Hepatic stellate cell (primary cell): ENCODE results near the gene CLIC2.
A peak's percentile ranks its signal among the peaks of the same experiment; 100 is the strongest.
"Not testable (repeated sequence)": the region's sequence is repeated elsewhere in the genome, so short reads cannot be mapped to it uniquely, and the experiment has no call there.

ENCODE experiments used
- DNase-seq: peaks from one replicate; pipeline ENCODE4 v3.0.0; 2011; ENCODE audit warnings: low spot score

CLIC2 gene

GRCh38 chrX:155334486-155335336 lies at the start of gene CLIC2:
CLIC2 (minus strand) TSS chrX:155334614; CDS start chrX:155334427, 187 bp downstream.
- no peak for DNase-seq

GRCh38 chrX:155382529-155382967 lies 48.1 kb upstream of the CLIC2 start:
- not testable (repeated sequence) for DNase-seq

GRCh38 chrX:155381843-155382528 lies 47.6 kb upstream of the CLIC2 start, which contains the start of gene F8A2:
F8A2 (plus strand) TSS chrX:155382095; CDS start chrX:155382115, 20 bp downstream.
- DNase-seq = not testable (repeated sequence)

- not testable (repeated sequence) for DNase-seq
These were observed 45.4 kb upstream of the CLIC2 start for GRCh38 chrX:155379802-155380201.

GRCh38 chrX:155373777-155374458 lies 39.5 kb upstream of the CLIC2 start:
- DNase-seq = not testable (repeated sequence)

- not testable (repeated sequence) for DNase-seq
These were observed 29.3 kb upstream of the CLIC2 start for GRCh38 chrX:155363712-155364111.

- not testable (repeated sequence) for DNase-seq
These were observed 15.0 kb upstream of the CLIC2 start for GRCh38 chrX:155349448-155349847.

- not testable (repeated sequence) for DNase-seq
These were observed 11.3 kb upstream of the CLIC2 start for GRCh38 chrX:155345689-155346088.

GRCh38 chrX:155335337-155335712 lies 911 bp upstream of the CLIC2 start:
- not testable (repeated sequence) for DNase-seq

- no peak for DNase-seq
These were observed 792 bp downstream of the CLIC2 start for GRCh38 chrX:155333544-155334100.

- no peak for DNase-seq
These were observed 3.4 kb downstream of the CLIC2 start for GRCh38 chrX:155330992-155331391.

GRCh38 chrX:155329293-155329692 lies 5.1 kb downstream of the CLIC2 start:
- DNase-seq = no peak

- no peak for DNase-seq
These were observed 7.8 kb downstream of the CLIC2 start for GRCh38 chrX:155326610-155327009.

- DNase-seq = no peak
These were observed 20.2 kb downstream of the CLIC2 start for GRCh38 chrX:155314260-155314659.

GRCh38 chrX:155313766-155314165 lies 20.6 kb downstream of the CLIC2 start:
- no peak for DNase-seq

GRCh38 chrX:155293771-155294170 lies 40.6 kb downstream of the CLIC2 start:
- DNase-seq = no peak

- no peak for DNase-seq
These were observed 54.5 kb downstream of the CLIC2 start for GRCh38 chrX:155279873-155280272.

- DNase-seq = no peak
These were observed 63.4 kb downstream of the CLIC2 start for GRCh38 chrX:155270969-155271368.

GRCh38 chrX:155267995-155268394 lies 66.4 kb downstream of the CLIC2 start:
- not testable (repeated sequence) for DNase-seq

GRCh38 chrX:155266439-155266838 lies 68.0 kb downstream of the CLIC2 start:
- no peak for DNase-seq

GRCh38 chrX:155263854-155264628 lies 70.4 kb downstream of the CLIC2 start, which contains the start of gene RAB39B:
RAB39B (minus strand) TSS chrX:155264491; CDS start chrX:155264288, 203 bp downstream.
- DNase-seq = peak; percentile 14
